Middle frontal gyrus (tissue), 1 donor: ENCODE measurements around the gene RNF138.
A peak's percentile ranks its signal among the peaks of the same experiment; 100 is the strongest.
"Not testable (repeated sequence)": the region's sequence is repeated elsewhere in the genome, so short reads cannot be mapped to it uniquely, and the experiment has no call there.

Experiments
- DNase-seq: peaks from one replicate; pipeline ENCODE4 v3.0.0-alpha.2; 2015; ENCODE audit warnings: low spot score; ENCODE audit errors: extremely low spot score

Gene RNF138

DNA sequence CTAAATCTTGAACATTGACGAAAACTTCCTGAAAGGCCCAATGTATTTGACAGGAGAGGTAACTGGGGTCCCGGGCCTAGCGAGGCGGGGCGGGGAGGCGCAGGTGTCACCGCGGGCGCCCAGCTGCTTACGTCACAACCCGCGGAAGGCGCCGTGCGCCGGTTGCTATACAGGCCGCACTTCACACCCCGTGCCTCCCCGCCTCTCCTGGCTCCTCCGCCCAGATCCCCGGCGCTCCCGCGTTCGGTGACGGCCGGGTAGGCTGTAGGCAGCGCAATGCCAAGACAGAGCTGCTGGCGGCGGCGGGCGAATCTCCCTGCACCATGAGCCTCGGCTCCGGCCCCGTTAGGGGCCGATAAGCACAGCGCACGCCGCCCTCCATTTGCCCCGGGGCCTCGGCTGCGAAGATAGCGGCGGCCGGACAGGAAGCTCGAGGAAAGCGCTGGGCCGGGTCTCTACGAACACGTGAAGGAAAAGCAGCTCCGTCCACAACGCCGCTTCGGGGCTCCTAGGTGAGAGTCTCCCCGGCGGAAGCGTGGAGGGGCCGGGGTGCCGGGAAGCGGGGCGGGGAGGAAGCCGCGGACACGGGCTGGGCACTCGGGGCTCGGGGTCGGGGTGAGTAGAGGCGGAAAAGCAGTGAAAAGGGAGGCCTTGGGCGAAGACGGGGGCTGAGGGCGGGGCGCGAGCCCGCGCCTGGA is at the start of gene RNF138:
Gene RNF138 (plus strand): TSS at position 151 of the 698 bp plus-strand sequence. CDS start 903 bp downstream, outside the sequence.
- DNase-seq: peak; percentile 63

GRCh38 chr18:32042337-32042736 is 49.3 kb upstream of the RNF138 start:
- no peak for DNase-seq

DNA sequence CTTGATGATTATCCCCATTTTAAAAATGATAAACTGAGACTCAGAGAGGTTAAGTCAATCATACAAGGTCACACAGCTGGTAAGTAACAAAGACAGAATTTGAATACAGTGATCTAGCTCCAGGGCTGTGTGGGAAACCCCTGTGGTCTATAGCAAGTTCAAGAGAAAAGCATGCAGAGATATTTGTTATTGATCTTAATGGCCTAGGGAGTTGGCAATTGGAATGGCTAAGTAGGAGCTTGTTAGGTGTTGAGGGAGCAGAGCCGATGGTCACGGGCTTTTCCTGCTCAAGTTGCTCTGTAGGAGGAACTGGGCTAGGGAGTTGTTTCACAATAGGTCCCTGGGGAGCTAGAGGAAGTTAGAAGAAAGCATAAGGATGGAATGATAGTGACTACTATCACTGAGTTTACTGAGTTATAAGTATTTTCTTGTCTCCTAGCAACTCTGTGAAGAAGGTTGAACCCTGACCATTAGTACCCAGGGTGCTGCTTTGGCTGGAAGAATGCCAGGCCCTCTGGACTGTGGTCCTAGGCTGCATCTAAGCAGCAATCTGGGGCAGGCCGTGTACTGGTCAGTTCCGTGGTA is 43.1 kb upstream of the RNF138 start:
- DNase-seq: no peak

- DNase-seq: no peak
Observed at GRCh38 chr18:32049393-32050171, 42.1 kb upstream of the RNF138 start.

GRCh38 chr18:32056613-32057358 is 34.9 kb upstream of the RNF138 start:
- DNase-seq: no peak

GRCh38 chr18:32057624-32058165 is 34.0 kb upstream of the RNF138 start:
- no peak for DNase-seq

- DNase-seq: no peak
Observed at GRCh38 chr18:32060026-32060425, 31.6 kb upstream of the RNF138 start.

- no peak for DNase-seq
Observed at GRCh38 chr18:32067375-32068167, 24.1 kb upstream of the RNF138 start.

- no peak for DNase-seq
Observed at GRCh38 chr18:32072321-32072720, 19.4 kb upstream of the RNF138 start.

DNA sequence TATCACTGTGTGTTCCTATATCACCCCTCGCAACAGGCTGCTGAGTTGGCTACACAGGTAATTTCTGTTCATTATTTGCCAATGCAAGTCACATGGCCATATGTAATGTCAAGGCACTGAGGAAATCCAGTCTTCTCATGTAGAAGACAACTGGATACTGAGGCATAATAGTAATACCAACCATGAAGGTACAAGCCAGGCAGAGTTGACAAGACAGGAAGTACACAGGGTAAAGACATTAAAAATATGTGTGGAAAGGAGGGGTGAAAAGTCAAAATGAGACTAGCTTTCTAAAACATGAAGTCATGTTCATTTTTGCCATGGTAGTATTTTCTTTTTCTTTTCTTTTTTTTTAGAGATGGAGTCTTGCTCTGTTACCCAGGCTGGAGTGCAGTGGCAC is 17.5 kb upstream of the RNF138 start:
- no peak for DNase-seq

GRCh38 chr18:32078845-32079244 is 12.8 kb upstream of the RNF138 start:
- no peak for DNase-seq

DNA sequence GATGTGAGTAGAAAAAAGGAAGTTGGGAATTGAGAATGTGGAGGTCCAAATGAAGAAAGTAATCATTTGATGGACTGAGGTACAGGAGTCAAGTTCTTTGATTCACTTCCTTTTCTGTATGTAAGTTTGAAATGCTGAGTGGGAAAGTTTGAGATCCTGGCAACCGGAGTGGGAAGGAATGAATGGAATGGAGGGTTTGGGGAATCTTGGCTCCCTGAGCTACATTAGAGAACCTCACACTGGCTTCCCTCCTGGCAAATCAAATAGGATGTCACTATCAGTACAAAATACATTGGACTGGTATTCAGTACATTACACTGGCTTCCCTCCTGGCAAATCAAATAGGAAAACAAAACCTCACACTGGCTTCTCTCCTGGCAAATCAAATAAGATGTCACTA is 9.8 kb upstream of the RNF138 start:
- DNase-seq: no peak

DNA sequence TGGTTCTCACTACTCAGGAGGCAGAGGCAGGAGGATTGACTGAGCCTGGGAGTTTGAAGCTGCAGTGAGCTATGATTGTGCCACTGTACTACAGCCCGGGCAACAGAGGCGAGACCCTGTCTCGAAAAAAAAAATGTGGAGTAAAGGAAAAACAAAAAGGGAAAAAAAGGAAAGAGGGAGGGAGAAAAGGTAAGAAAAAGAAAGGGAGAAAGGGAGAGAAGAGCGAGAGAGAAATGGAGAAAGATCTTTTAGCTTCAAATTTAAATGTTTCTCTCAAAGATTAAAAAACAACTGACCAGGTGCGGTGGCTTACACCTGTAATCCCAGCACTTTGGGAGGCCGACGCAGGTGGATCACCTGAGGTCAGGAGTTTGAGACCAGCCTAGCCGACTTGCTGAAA is 7.9 kb upstream of the RNF138 start:
- DNase-seq: no peak

DNA sequence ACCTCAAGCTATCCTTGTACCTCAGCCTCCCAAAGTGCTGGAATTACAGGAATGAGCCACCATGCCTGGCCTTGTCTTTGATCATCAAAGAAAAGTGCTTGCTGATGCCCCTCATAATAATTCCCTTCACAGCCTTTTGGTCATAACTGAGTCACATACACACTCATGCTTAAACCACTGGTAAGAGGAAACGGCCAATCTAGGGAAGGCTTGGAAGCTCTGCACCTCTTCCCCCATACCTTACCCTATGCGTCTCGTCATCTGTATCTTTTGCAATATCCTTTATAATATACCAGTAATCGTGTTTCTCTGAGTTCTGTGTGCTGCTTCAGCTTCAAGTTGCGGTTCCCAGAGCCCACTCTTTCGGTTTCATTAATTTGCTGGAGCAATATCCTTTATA is 4.8 kb upstream of the RNF138 start:
- no peak for DNase-seq

GRCh38 chr18:32090831-32091230 is 843 bp upstream of the RNF138 start:
- DNase-seq: not testable (repeated sequence)

GRCh38 chr18:32091325-32091723 is 350 bp upstream of the RNF138 start:
- no peak for DNase-seq

DNA sequence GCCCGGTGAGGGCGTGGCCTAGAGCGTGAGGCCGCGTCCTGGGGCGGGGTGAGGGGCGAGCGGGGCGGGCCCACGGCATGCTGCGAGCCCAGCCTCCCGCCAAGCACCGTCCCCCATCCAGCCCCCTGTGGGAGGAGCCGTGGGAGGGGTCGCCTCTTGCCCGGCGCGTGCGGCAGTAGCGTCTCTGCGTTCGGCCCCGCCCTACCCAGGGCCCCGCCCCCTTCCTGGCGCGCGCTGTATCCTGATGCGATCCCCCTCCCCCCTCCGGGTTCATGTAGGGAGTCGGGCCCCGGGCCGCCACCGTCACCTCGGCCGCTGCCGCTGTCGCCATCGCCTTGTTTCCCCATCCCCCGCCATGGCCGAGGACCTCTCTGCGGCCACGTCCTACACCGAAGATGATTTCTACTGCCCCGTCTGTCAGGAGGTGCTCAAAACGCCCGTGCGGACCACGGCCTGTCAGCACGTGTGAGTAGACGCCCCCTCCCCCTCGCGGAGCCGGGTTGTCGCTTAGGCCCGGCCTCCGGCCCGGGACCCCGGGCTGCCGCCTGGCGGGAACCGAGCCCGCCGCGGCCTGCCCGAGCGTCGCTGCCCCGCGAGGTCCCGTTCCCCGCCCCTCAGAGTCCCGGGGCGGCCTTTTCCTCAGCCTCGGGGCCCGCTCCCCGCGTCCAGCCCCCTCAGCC is 888 bp downstream of the RNF138 start:
- DNase-seq: peak; percentile 95

GRCh38 chr18:32093102-32093511 is 1.4 kb downstream of the RNF138 start:
- no peak for DNase-seq

GRCh38 chr18:32093523-32093922 is 1.8 kb downstream of the RNF138 start:
- DNase-seq: no peak
